Retina (tissue), 1 donor: Measurements from ENCODE around the gene TXNRD1.
"Not testable (repeated sequence)": the region's sequence is repeated elsewhere in the genome, so short reads cannot be mapped to it uniquely, and the experiment has no call there.

ENCODE experiments used
- DNase-seq: peaks from one replicate; pipeline ENCODE4 v3.0.0-alpha.2; 2016

The TXNRD1 gene

DNA sequence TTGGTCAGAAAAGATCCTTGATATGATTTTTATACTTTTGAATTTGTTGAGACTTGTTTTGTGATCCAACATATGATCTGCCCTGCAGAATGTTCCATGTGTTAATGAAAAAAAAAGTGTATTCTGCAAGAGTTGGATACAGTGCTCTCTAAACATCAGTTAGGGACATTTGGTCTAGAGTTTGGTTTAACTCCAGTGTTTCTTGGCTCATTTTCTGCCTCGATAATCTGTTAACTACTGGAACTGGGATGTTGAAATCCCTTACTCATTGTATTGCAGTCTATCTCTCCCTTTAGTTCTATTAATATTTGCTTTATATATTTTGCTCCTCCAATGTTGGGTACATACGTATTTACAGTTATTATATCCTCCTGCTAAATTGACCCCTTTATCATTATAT is 18.3 kb upstream of the TXNRD1 start:
- DNase-seq: no peak

DNA sequence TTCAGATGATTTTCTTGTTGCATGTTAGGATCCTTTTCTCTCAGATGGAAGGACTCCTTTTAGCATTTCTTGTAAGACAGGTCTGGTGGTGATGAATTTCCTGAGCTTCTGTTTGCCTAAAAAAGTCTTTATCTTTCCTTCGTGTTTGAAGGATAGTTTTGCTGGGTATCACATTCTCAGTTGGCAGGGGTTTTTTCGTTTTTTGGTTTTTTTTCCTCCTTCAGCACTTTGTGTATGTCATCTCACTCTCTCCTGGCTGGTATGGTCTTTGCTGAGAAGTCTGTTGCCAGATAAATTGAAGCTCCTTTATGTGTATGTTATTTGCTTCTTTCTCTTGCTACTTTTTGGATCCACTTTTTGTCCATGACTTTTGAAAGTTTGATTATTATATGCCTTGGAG is 15.6 kb upstream of the TXNRD1 start:
- no peak for DNase-seq

DNA sequence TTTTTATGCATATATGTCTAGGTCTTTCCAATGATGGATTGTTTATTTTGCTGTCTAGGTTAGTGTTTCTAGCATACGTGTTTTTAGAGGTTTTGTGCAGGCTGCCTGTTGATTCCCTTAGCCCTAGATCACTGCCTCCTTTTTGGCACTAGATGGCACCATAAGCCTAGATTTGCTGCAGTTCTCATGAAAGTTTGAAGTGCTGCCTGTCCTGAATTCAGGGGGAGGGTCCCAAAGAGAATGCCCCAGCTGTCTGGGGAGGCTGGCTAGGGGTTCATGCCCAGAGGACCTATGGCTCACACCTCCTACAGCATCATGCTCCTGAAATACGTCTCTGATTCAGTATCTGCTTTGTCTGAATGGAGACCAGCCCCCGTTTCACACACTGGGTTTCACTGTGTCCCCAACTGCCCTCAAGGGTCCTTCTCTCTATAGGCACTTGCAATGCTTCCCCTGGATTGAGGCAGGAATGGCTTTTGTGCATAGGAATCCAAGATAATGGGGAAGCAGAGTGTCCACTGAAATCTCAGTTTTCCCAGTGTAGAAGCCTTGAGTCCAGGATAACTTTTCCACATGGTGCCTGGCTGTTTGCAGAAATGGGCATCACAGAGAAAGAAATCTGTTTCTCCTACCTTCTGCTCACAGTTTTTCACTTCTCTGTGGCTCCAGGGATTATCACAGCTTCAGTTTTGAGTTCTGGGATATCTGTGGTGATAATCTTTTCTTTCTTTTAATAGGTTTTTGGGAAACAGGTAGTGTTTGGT is 14.2 kb upstream of the TXNRD1 start:
- DNase-seq: peak; percentile 61

DNA sequence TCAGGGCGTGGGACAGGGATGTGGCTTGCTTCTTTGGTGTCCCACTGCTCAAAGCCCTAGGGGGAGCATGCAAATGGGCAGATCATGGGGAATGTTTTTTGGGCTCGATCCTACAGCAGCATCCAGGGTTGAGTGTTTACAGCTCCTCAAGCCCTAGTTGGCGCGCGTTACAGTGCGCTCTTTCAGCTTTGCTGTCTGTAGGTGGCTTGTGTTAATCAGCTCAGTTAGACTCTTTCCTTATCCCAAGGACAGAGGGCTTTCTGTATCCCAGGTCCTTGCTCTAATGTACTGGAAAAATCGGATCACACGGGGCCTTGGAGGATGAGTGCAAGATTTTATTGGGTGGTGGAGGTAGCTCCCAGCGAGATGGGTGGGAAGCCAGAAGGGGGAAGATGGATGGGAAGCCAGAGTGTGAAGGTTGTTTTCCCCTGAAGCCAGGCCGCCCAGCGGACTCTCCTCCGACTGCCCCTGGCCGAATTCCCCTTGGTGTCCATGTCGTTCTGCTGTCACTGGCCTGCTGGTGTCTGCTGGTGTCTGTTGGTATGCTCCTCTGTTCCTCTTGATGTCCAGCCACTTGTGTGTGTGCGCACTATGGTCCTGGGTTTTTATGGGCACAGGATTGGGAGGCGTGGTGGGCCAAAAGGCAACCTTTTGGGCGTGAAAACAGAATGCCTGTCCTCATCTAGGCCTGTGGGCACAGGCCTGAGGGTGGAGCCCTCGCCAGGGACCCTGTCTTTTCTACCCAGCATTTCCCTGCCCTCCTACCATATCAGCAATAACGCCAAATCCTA is 10.7 kb upstream of the TXNRD1 start:
- no peak for DNase-seq

DNA sequence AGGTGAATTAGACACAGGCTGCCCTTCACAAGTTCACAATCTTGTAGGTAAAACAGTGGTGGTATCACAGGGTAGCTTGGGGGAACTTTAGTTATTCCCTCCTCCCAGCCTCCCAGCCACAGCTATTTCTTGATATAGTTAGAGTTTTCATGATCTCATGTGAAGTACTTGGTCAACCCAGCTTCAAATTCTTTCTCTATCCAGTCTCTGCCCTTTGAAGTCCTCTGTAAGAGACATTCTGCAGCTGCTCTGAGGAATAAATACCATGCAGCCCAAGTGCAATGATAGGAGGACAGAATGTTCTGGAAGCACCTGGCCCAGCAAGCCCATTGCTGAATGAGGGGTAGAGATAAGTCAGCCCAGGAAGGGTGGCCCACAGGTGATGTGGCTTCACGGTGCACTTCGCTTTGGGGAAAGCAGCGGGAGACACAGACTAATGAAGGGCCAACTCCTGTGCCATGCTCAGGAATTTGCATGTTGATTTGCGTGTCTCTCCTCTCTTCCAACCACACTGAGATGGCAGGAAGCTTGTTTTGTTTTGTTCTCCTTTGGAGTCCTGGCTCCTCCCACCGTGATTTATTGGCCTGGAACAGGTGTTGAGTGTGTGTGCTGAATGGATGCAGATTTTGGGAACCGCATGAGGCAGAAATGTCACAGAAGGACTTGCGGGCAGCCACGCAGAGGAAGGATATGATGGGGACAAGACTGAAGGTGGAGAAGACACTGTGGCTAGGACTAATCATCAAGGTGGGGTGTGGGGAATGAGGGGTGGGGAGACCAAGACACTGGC is 8.0 kb upstream of the TXNRD1 start:
- DNase-seq: no peak

DNA sequence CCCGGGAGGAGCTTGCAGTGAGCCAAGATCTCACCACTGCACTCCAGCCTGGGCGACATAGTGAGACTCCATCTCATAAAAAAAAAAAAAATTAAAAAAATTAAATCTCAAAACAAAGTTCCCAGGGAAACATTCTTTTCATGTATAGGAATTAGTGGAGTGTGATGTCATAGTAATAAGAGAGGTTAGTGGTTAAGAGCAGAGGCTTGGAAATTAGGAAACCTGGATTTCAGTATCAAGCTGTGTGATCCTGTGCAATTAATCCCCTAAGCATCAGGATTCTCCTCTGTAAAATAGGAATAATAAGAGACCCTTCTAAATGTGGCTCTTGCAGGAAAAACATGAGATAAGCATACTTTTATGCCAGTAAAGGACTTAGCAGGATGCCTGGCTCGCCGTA is 3.1 kb upstream of the TXNRD1 start:
- no peak for DNase-seq

DNA sequence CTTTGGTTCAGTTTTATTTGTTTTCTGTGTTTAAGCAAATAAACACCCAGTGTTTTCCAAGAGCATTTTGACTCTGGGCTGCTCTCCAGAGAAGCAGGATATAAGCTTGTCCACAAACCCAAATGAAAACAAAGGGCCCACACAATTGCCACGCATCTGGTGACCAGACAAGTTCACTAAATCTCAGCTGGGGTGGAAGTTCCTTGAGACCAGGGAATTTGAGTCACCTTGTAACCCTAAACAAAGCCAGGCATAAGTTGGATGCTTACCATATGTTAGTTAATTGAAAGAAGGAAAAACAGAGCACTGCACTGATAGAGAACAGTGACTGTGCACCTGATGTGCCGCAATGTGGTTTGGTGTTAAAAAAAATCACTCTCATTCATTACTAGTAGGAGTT is 1.6 kb upstream of the TXNRD1 start:
- DNase-seq: no peak

DNA sequence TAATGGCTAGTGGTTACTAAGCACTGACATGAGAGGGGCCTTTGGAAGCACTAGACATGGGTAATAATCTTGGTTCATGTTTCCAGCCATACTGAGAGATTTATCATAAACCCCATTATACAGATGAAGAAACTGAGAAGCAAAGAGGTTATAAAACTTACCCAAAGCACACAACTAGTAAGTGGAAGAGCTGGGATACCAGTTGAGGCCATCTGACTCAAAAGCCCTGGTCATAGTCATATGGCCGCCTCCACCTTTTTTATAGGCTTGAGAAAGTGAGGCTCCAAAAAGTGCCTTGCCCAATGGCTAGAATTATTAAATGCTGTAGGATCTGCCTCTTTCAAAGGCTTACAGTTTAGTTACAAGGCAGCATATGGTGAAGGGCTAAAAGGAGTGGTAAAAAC is 944 bp downstream of the TXNRD1 start:
- DNase-seq: no peak

DNA sequence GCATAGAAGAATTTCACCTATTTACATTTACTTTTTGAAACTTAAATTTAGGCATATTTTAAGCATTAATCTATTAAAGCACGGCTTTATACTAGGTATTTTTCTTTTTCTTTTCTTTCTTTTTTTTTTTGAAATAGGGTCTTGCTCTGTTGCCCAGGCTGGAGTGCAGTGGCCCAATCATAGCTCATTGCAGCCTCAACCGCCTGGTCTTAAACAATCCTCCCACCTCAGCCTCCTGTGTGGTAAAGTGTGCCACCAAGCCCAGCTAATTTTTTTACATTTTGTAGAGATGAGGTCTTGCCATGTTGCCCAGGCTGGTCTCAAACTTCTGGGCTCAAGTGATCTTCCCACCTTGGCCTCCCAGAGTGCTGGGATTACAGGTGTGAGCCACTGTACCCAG is 2.9 kb downstream of the TXNRD1 start:
- not testable (repeated sequence) for DNase-seq

DNA sequence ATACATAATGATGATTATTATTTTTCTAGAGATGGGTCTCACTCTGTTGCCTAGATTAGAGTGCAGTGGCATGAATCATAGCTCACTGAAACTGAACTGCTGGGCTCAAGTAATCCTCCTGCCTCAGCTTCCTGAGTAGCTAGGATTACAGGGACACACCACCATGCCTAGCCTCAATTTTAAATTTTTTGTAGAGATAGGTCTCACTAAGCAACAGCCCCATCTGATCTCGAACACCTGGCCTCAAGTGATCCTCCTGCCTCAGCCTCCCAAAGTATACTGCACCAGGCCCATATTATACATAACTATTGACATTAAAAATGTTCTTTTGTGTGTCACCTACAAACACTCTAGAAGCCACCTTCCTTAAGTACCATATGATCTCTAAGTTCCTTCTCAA is 3.4 kb downstream of the TXNRD1 start:
- no peak for DNase-seq

DNA sequence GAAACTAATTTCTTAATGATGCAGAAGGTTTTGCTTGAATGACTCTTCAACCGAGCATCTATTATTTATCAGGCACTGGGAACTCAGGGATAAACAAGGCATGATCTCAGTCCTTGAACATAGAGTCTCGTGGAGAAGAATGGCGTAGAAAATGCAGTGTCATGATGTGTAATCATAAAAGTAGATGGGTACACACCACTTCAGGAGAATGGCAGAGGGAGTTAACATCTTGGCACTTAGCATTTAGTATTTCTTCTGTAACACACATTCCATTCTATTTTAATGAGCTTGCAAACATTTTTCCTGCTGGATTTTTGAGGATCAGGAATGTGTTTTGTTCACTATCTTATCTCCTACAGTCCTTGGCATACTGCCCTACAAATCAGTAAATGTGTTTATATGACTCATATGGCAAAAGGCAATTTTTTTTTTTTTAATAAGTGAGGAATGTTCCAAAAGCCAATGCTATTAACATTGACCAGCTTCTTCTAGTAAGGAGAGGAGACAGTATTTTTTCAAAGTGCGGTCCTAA is 3.8 kb downstream of the TXNRD1 start:
- DNase-seq: no peak

DNA sequence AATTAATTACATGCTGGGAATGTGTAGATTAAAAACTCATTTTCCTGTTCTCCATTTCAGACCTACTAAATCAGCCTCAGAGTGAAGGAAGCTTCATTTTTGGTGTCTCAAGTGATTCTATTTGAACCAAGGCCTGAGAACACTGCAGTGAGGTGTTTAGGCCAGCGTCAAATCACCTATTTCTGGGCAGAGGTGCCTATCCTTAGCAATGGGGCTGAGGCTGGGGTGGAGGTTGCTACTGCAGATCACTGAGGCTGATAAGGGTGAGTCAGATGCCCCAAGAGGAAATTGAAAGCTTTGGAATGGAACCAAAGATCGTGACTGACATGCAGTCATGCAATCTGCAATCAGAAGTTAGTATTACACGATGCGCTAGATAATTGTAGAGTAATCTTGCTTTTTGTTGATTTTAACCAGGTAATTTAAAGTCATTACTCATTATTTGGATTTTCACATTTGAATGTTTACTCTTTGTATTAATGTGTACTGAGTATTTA is 4.4 kb downstream of the TXNRD1 start:
- no peak for DNase-seq

DNA sequence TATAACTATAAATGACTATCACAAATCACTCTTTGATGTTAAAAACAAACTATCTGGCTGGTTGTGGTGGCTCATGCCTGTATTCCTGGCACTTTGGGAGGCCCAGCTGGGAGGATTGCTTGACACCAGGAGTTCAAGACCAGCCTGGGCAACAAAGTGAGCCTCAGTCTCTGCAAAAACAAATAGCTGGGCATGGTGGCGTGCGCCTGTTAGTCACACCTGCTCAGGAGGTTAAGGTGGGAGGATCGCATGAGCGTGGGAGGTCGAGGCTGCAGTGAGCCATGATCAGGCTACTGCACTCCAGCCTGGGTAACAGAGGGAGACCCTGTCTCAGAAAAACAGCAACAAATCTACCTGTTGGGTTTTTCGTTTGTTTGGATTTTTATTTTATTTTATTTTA is 5.4 kb downstream of the TXNRD1 start:
- no peak for DNase-seq

DNA sequence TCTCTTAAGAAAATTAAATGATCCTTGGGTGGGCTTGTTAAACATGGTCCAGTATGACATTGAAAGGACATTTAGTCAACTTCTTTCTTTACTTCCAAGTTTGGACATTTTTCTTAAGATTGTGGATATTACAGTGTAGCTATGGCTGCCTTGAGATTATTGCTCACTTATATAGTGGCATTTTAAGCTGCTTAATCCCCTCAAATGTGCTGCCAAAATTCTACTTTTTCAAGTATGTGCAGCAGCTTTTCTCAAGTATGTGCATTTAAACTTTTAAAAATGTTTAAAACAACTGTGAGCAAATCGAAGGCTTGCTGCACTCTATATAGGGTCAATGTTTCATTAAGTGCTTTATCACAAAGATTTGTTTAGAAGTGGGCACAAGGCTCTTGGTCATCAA is 7.4 kb downstream of the TXNRD1 start:
- DNase-seq: no peak

DNA sequence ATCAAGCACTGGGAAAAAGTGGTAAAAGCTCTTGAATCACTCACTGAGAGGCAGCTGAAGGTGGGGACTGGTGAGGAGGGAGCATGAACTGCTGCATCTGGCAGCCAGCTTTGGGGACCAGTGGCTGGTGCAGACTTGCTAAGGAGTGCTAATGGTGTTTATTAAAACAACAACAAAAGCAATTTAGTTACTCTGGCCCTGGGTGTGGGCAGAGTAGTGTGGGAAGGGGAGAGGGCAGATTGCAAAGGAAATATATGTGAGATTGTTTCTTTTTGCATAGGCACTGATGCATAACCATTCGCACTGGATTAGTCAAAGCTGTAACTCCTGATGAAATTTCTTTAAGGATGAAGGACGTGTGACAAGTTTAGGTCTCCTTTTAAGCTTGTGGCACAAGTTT is 8.1 kb downstream of the TXNRD1 start:
- no peak for DNase-seq

DNA sequence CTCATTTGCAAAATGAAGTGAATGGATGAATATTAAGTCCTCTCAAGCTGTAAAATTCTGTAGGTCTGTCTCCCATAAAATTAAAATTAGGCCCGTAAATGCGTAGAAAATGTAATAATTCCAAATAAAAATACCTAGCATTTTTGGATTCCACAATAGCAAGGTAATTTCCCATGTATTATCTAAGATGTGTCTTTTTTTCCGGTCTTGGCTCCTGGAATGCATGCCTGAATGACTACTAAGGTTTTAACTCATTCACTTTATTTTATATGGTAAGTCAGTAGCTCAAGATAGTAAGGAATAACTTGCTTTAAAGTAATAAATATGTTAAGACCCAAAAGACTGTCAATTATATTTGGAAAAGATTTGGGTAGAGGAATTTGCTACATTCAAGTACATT is 11.1 kb downstream of the TXNRD1 start:
- no peak for DNase-seq

DNA sequence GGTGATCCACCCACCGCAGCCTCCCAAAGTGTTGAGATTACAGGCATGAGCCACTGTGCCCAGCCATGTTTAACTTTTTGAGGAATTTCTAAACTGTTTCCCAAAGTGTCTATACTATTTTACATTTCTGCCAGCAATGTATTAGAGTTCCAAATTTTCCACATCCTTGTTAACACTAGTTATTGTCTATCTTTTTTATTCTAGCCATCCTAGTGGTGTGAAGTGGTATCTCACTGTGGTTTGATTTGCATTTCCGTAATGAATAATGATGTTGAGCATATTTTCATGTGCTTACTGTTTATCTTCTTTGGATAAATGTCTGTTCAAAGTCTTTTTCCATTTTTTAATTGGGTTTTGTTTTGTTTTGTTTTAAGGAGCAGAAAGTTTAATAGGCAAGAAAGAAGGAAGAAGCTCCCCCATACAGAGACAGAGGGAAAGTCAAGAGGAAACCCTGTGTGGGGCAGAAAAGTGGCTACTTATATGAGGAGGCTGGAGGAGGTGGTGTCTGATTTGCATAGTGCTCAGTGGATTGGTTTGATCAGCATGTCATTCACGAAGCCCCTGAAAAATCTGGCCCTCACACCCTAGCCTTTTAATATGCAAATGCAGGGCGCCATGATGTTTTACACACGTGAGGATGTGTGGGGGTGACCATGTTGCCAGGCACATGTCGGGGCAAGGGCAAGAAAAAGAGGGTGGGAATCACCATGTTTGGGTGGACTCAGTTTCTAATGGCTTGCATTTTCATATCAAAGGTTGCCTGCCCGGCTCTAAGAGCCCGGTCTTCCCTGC is 14.9 kb downstream of the TXNRD1 start:
- no peak for DNase-seq

DNA sequence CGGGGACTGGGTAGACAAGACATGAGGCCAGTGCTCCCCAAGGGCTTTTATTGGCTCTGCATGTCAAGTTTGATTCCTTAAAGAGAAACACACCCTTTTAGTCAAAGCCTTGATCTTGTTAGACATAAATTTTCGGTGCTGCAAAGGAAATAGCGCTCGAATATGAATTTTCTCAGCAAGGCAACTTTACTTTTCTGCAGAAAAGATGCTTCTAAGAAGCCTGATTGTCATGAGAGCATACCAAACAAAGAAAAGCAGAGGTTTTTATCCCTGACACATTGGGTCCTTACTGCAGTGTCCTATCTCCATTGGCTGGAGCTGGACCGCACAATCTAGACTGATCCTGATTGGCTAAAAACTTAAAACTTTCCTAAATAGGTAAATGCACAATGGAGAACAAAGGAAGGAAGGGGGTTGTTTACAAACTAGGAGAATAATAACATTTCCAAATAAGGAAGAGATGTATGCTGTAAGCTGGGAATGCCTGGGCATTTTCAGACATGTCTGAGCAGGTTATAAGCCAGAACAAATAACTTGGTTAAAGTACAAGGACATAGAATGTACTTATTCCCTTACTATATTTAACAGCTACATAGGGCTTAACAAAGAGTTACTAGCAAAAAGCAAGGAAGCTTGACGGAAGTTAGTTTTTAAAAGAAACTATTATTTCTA is 17.2 kb downstream of the TXNRD1 start:
- DNase-seq: no peak

DNA sequence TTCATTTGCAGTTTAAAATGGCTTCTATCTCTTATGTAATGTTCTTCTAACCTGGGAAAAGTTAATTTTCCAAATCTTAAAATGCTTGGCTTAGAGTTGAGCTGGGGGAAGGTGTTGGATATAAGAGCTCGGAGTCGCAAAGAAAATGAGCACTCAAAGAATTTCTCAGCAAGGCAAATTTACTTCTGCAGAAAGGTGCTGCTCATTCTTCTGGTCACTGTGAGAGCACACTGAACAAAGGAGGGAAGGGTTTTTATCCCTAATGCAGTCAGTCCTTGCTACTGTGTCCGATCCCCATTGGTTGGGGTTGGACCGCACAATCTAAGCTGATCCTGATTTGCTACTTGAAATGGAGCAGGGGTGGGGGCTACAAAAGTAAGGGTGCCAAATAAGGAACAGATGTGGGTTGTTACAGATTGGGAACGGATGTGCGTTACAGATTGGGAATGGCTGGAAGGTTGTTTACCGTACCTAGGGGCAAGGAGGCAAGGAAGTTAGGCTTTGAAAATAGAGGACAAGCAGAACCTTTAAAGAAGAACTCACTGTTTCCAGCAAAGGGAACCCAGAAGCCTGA is 19.4 kb downstream of the TXNRD1 start:
- DNase-seq: no peak

DNA sequence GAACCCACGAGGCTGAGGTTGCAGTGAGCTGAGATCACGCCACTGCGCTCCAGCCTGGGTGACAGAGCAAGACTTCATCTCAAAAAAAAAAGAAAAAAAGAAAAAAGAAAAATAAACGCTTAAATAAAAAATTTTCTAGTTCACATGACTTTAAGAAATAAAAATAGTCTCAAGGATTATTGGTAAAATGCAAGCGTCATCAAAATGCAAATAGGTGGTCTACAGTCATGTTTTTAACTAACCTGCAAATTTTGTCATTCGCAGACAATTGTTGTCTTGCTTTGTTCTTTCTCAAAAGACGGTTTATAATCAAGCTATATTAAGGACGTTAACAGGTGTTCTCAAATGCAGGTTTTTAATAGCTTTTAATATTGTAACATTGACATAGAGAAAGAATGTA is 22.4 kb downstream of the TXNRD1 start:
- DNase-seq: no peak

DNA sequence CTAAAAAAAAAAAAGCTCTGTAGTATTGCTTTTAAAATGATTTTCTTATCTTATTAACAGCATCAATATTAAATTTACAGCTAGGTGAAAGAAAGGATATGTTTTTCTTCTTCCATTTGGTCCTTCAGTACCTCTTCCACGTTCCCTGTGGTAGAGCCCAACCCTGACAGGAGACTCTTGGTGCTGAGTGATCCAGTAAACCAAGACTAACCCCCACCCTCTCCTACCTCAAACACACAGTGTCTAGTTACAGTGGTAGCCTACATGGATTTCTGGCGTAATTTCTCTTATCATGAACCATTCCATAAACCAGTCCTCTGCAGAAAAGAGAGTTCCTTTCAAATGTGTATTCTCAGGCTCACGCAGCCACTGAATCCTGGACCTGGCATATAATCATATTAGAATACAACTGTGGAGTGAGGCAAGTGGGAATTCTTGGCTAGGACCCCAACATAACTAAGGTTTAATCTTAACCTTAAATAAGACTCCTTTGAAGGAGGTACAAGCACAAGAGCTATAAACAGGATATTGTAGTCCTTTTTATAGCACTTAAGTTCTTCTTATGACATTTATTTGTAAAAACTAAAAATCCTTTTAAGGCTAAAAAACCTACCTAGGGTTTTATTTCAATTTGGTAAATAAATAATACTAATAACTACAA is 27.1 kb downstream of the TXNRD1 start:
- no peak for DNase-seq
